H1 (cell line): Measurements from ENCODE around the gene KRT1. TPM values are rescaled to one million over a fixed set of nuclear protein-coding genes. Genes with fewer than 3 reads are reported as not detected.

Experiments used
- CTCF ChIA-PET: fragments of 300-600 bp; sonication (Branson Sonifier 250); formaldehyde crosslinking; loops from one replicate; lab custom pipeline; 2021; ENCODE audit not compliant: partially characterized antibody; lab: Charles Lee
- POLR2A ChIA-PET: fragments of 300-600 bp; sonication (Branson Sonifier 250); formaldehyde crosslinking; loops from one replicate; lab custom pipeline; 2021; ENCODE audit warnings: inconsistent platforms; ENCODE audit not compliant: partially characterized antibody; lab: Charles Lee
- DNase-seq, 2 experiments: peaks; one replicate each; pipeline versions ENCODE4 v3.0.0 to v3.0.0-alpha.2; 2010 to 2022; ENCODE audit warnings: low spot score in 2 of 2, low read depth in 1 of 2, mixed read lengths in 1 of 2
- FAIRE-seq: peaks from 2 replicates; lab custom pipeline; 2011; peaks lifted over from hg19 to GRCh38; lab: Jason Lieb, UNC
- H2AFZ ChIP-seq: 2 replicates; pipeline ENCODE4 v1.8.1; 2012; ENCODE audit warnings: low read length, inconsistent platforms
- H2AK5ac ChIP-seq: 2 replicates; pipeline ENCODE4 v1.6.1; 2013; ENCODE audit warnings: low read depth, low read length
- H2BK120ac ChIP-seq: replicated peaks from 2 replicates; pipeline ENCODE3; 2013; ENCODE audit warnings: low read depth, low read length, inconsistent platforms
- H2BK12ac ChIP-seq: 2 replicates; pipeline ENCODE4 v1.6.1; 2013; ENCODE audit warnings: low read depth, low read length
- H2BK15ac ChIP-seq: 2 replicates; pipeline ENCODE4 v1.6.1; 2013; ENCODE audit warnings: low read length
- H2BK20ac ChIP-seq: 2 replicates; pipeline ENCODE4 v1.6.1; 2013; ENCODE audit warnings: low read length
- H2BK5ac ChIP-seq: 2 replicates; pipeline ENCODE4 v1.6.1; 2013; ENCODE audit warnings: low read depth, low read length
- H3K14ac ChIP-seq: 2 replicates; pipeline ENCODE4 v1.6.1; 2013; ENCODE audit warnings: inconsistent platforms; ENCODE audit not compliant: insufficient read length
- H3K18ac ChIP-seq: 2 replicates; pipeline ENCODE4 v1.6.1; 2013; ENCODE audit warnings: low read length; ENCODE audit errors: extremely low read depth
- H3K23ac ChIP-seq: 2 replicates; pipeline ENCODE4 v1.6.1; 2013; ENCODE audit warnings: inconsistent platforms; ENCODE audit not compliant: insufficient read length
- H3K23me2 ChIP-seq: 2 replicates; pipeline ENCODE4 v1.6.1; 2013; ENCODE audit warnings: low read depth, low read length
- H3K27ac ChIP-seq: 2 replicates; pipeline ENCODE4 v1.6.1; 2011; ENCODE audit warnings: low read depth, low read length, inconsistent platforms
- H3K27me3 ChIP-seq, 4 experiments: replicated peaks in 1 of 4; 1 replicate in 1 of 4; 2 replicates in 3 of 4; pipeline versions ENCODE4 v1.6.1 to v1.8.1; 2011 to 2013; ENCODE audit warnings: low read length in 3 of 4, mild to moderate bottlenecking in 3 of 4, inconsistent platforms in 2 of 4, mixed read lengths in 2 of 4, moderate library complexity in 1 of 4; ENCODE audit not compliant: control insufficient read depth in 3 of 4, insufficient read depth in 3 of 4; ENCODE audit errors: extremely low read depth in 1 of 4
- H3K36me3 ChIP-seq, 4 experiments: 2 replicates each; pipeline versions ENCODE4 v1.6.1 to v1.8.1; 2011 to 2013; ENCODE audit warnings: mild to moderate bottlenecking in 4 of 4, low read length in 3 of 4, moderate library complexity in 2 of 4, control low read depth in 1 of 4, inconsistent platforms in 1 of 4; ENCODE audit not compliant: insufficient read depth in 4 of 4, control insufficient read depth in 2 of 4
- H3K4ac ChIP-seq: replicated peaks from 2 replicates; pipeline ENCODE3; 2013; ENCODE audit warnings: low read length, low read depth, mixed read lengths, inconsistent platforms; ENCODE audit not compliant: insufficient read length
- H3K4me1 ChIP-seq, 4 experiments: replicated peaks in 1 of 4; 1 replicate in 1 of 4; 2 replicates in 3 of 4; pipeline versions ENCODE4 v1.6.1 to v1.8.1; 2011 to 2013; ENCODE audit warnings: low read length in 3 of 4, inconsistent platforms in 2 of 4, mixed read lengths in 1 of 4; ENCODE audit not compliant: insufficient read depth in 4 of 4, control insufficient read depth in 3 of 4
- H3K4me2 ChIP-seq, 2 experiments: 2 replicates each; pipeline versions ENCODE4 v1.6.1 to v1.8.1; 2011 to 2013; ENCODE audit warnings: low read depth in 2 of 2, low read length in 2 of 2, control low read depth in 1 of 2, inconsistent platforms in 1 of 2, mild to moderate bottlenecking in 1 of 2; ENCODE audit not compliant: insufficient read depth in 1 of 2
- H3K4me3 ChIP-seq, 4 experiments: fragments of 200-600, 300-600 bp in 1 of 4; sonication (generic), shearing (Covaris generic), sonication (Bioruptor Twin) in 1 of 4; 2 replicates each; pipeline versions ENCODE4 v1.5.1 to v1.8.1; 2011 to 2016; ENCODE audit warnings: low read length in 4 of 4, low read depth in 3 of 4, control low read depth in 2 of 4, inconsistent platforms in 2 of 4, mild to moderate bottlenecking in 2 of 4, mixed read lengths in 1 of 4, moderate library complexity in 1 of 4; ENCODE audit not compliant: insufficient read depth in 2 of 4; ENCODE audit errors: extremely low read depth in 1 of 4
- H3K56ac ChIP-seq: replicated peaks from 2 replicates; pipeline ENCODE3; 2013; ENCODE audit warnings: low read depth, mild to moderate bottlenecking, mixed read lengths, low read length, inconsistent platforms; ENCODE audit not compliant: insufficient read length
- H3K79me1 ChIP-seq: 2 replicates; pipeline ENCODE4 v1.6.1; 2013; ENCODE audit warnings: low read depth, low read length, control low read depth
- H3K79me2 ChIP-seq, 2 experiments: 2 replicates each; pipeline versions ENCODE4 v1.6.1 to v1.8.1; 2012 to 2013; ENCODE audit warnings: low read length in 2 of 2, mild to moderate bottlenecking in 2 of 2, inconsistent platforms in 1 of 2; ENCODE audit not compliant: insufficient read depth in 2 of 2, control insufficient read depth in 1 of 2
- H3K9ac ChIP-seq, 4 experiments: replicated peaks in 1 of 4; 1 replicate in 1 of 4; 2 replicates in 3 of 4; pipeline versions ENCODE4 v1.6.1 to v1.8.1; 2011 to 2013; ENCODE audit warnings: low read depth in 3 of 4, low read length in 3 of 4, control low read depth in 2 of 4, mild to moderate bottlenecking in 2 of 4, moderate library complexity in 2 of 4, inconsistent platforms in 1 of 4; ENCODE audit errors: extremely low read depth in 1 of 4
- H3K9me3 ChIP-seq, 2 experiments: 2 replicates each; pipeline versions ENCODE4 v1.6.1 to v1.8.1; 2012 to 2013; ENCODE audit warnings: mild to moderate bottlenecking in 2 of 2, moderate library complexity in 2 of 2, control low read depth in 1 of 2, inconsistent platforms in 1 of 2, low read depth in 1 of 2, low read length in 1 of 2, mixed read lengths in 1 of 2; ENCODE audit not compliant: insufficient read depth in 2 of 2
- H4K20me1 ChIP-seq, 2 experiments: replicated peaks in 1 of 2; 2 replicates each; pipeline versions ENCODE3 to v1.8.1; 2011 to 2013; ENCODE audit warnings: inconsistent platforms in 2 of 2, low read length in 2 of 2, mild to moderate bottlenecking in 1 of 2; ENCODE audit not compliant: insufficient read depth in 2 of 2, control insufficient read depth in 1 of 2
- H4K5ac ChIP-seq: 2 replicates; pipeline ENCODE4 v1.6.1; 2013; ENCODE audit warnings: low read length, low read depth, mixed read lengths, inconsistent platforms; ENCODE audit not compliant: insufficient read length
- H4K8ac ChIP-seq: 2 replicates; pipeline ENCODE4 v1.8.0; 2013; ENCODE audit warnings: mild to moderate bottlenecking, moderate library complexity, low read length, inconsistent platforms; ENCODE audit not compliant: insufficient read depth; ENCODE audit errors: extremely low read depth
- H4K91ac ChIP-seq: replicated peaks from 2 replicates; pipeline ENCODE3; 2013; ENCODE audit warnings: low read length, mixed read lengths, inconsistent platforms; ENCODE audit not compliant: insufficient read length
- BCL11A ChIP-seq, 2 experiments: IDR thresholded peaks; one replicate each; pipeline ENCODE4 v1.6.1; 2011; ENCODE audit warnings: low read depth in 2 of 2, low read length in 2 of 2, mild to moderate bottlenecking in 2 of 2
- CTCF ChIP-seq, 3 experiments: IDR thresholded peaks; 1 replicate in 2 of 3; 2 replicates in 1 of 3; pipeline versions ENCODE4 v1.5.1 to v1.6.1; 2011; ENCODE audit warnings: low read length in 3 of 3, mild to moderate bottlenecking in 3 of 3, inconsistent platforms in 2 of 3, low read depth in 1 of 3, moderate library complexity in 1 of 3; ENCODE audit not compliant: insufficient read depth in 1 of 3; ENCODE audit errors: control extremely low read depth in 1 of 3
- EGR1 ChIP-seq: IDR thresholded peaks from 2 replicates; pipeline ENCODE4 v1.6.1; 2011; ENCODE audit warnings: low read depth, low read length, borderline replicate concordance
- GABPA ChIP-seq: IDR thresholded peaks from 2 replicates; pipeline ENCODE4 v1.6.1; 2011; ENCODE audit warnings: mild to moderate bottlenecking, low read length, moderate library complexity, borderline replicate concordance; ENCODE audit not compliant: insufficient read depth
- GTF2F1 ChIP-seq: IDR thresholded peaks from 2 replicates; pipeline ENCODE4 v1.6.1; 2012; ENCODE audit warnings: low read depth, low read length, improper control_type of control experiment, borderline replicate concordance
- JUND ChIP-seq: IDR thresholded peaks from 2 replicates; pipeline ENCODE4 v1.6.1; 2011; ENCODE audit warnings: mild to moderate bottlenecking, improper control_type of control experiment, low read length
- NANOG ChIP-seq: IDR thresholded peaks from 2 replicates; pipeline ENCODE4 v1.6.1; 2011; ENCODE audit warnings: low read length, low read depth, mild to moderate bottlenecking, inconsistent platforms; ENCODE audit not compliant: insufficient read depth, poor library complexity, severe bottlenecking
- NRF1 ChIP-seq: IDR thresholded peaks from 2 replicates; pipeline ENCODE4 v1.6.1; 2011; ENCODE audit warnings: mild to moderate bottlenecking, low read depth, low read length, improper control_type of control experiment
- RNF2 ChIP-seq: fragments of 200-900, 300-1000 bp; sonication (generic); IDR thresholded peaks from 2 replicates; pipeline ENCODE4 v1.7.1; 2016; ENCODE audit warnings: borderline replicate concordance, low read depth, mild to moderate bottlenecking, antibody characterized with exemption, low read length; ENCODE audit not compliant: poor library complexity, severe bottlenecking; ENCODE audit errors: missing control alignments
- SAP30 ChIP-seq: fragments of 300-600 bp; sonication (generic); IDR thresholded peaks from 2 replicates; pipeline ENCODE4 v1.7.1; 2012; ENCODE audit warnings: low read length, moderate library complexity, mild to moderate bottlenecking, inconsistent platforms; ENCODE audit not compliant: insufficient read depth, insufficient replicate concordance
- WGBS, 2 experiments: shearing (Covaris generic) in 1 of 2; methylation state at CpG; one replicate each; pipeline versions ENCODE4 v1.1.6 to v1.1.7; 2013 to 2015; ENCODE audit warnings: low lambda C conversion rate in 2 of 2, mixed read lengths in 2 of 2, inconsistent platforms in 1 of 2, low coverage in 1 of 2, missing lambda C conversion rate in 1 of 2; ENCODE audit not compliant: insufficient replicate concordance in 2 of 2, insufficient coverage in 1 of 2, insufficient read length in 1 of 2; ENCODE audit errors: extremely low coverage in 1 of 2, missing lambda C conversion rate in 1 of 2; 5-methylcytosine and 5-hydroxymethylcytosine counted together
- polyA plus RNA-seq, 7 experiments: library from polyadenylated mRNA; depleted of rRNA in 3 of 7; stranded (reverse) in 5 of 7; unstranded in 2 of 7; fragments of >200 nt in 5 of 7; fragments of 200-250 nt in 2 of 7; gene quantifications; 1 replicate in 5 of 7; 2 replicates in 1 of 7; 4 replicates in 1 of 7; pipeline versions ENCODE4 v1.2.1 to v1.2.3, GENCODE V29; 2011 to 2013; ENCODE audit warnings: missing spikeins in 2 of 7, mixed read lengths in 2 of 7
- total RNA-seq: library from RNA; stranded (reverse); fragmentation: NEBNext Ultra II Directional; extraction: Animal tissue kit (Norgen Biotek cat#: 25700); gene quantifications from 2 replicates; pipeline ENCODE4 v1.2.1, GENCODE V29; 2021

The KRT1 gene
- total and polyA plus RNA-seq, 2 of the 8 experiments (the other 6 are each of a cell fraction or from before 2014, with no cell fraction given) = not detected

DNA sequence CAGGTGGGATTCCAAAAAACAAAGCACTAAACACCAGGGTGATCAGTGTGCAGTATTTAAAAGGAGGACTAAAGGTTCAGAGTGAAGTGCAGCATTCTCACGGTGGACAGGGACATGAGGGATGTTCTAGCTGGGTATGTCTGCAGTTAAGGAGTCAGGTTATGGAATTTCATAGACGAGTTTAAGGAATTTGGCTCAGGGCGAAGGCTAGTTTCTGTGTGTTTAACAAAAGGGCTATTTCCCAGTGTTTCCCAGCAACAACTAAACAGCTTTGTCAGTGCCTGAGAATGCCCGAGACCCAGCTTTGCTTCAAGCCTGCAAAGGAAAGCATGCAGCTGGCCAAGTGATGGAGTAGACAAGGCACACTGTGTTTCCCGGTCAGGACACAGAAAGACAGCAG lies 7.0 kb downstream of the KRT1 start:
- Histone ChIP-seq H3K27ac (no peak overlapping the region), H3K23ac (no peak overlapping the region), H2AFZ (no peak overlapping the region), H4K20me1 (no peaks in the 10 kb centered on the region), H4K5ac (no peak overlapping the region), H2AK5ac (no peak overlapping the region), H3K27me3 (no peaks in the 10 kb centered on the region; a peak in 1 of 7 replicates), H3K79me1 (no peaks in the 10 kb centered on the region), H4K91ac (no peak overlapping the region), H2BK120ac (no peak overlapping the region), H2BK15ac (no peak overlapping the region), H3K4me2 (no peak overlapping the region), H3K4me3 (no peak overlapping the region), H3K9me3 (no peaks in the 10 kb centered on the region), H3K23me2 (no peaks in the 10 kb centered on the region; the same call in 1 of the 2 replicates), H3K4me1 (no peaks in the 10 kb centered on the region), H2BK5ac (no peak overlapping the region), H2BK12ac (no peak overlapping the region), H3K56ac (no peak overlapping the region), H3K36me3 (no peaks in the 10 kb centered on the region), H3K79me2 (no peaks in the 10 kb centered on the region), H3K9ac (no peak overlapping the region), H3K18ac (no peak overlapping the region), H3K4ac (no peak overlapping the region), H4K8ac (no peak overlapping the region), H2BK20ac (no peak overlapping the region), H3K14ac (no peak overlapping the region)
- CTCF ChIA-PET = interaction anchor here (0.6 to 4.3 kb wide), 19 partner anchors 7 to 281 kb away, joined by 3 to 16 read pairs (median 4); no protein-coding TSS in a partner anchor
- FAIRE-seq (no peak), DNase-seq (no peak)
- POLR2A ChIA-PET = no interaction called here
- WGBS, 2 experiments = 95% methylated on average over 5 of the region's 5 CpGs; no CpG with 5 or more reads in 1 of the 2 experiments
- no peak for TF ChIP-seq JUND
- TF ChIP-seq GTF2F1 = no peak
- no peak for TF ChIP-seq NRF1
- no peak for TF ChIP-seq CTCF (IDR thresholded peaks at IDR 0.05; ENCODE audit: control extremely low read depth in 1 of 3, insufficient read depth in 1 of 3, low read depth in 1 of 3, low read length in 3 of 3)
- no peak for TF ChIP-seq RNF2
- no peak for TF ChIP-seq GABPA
- TF ChIP-seq EGR1 = no peak
- TF ChIP-seq NANOG = no peak
- TF ChIP-seq SAP30 = no peak
- TF ChIP-seq BCL11A (IDR thresholded peaks at IDR 0.05; ENCODE audit: low read depth in 2 of 2, low read length in 2 of 2) = no peak
